ENCODE data around the gene ZNF776. TPM values are rescaled to one million over a fixed set of nuclear protein-coding genes. Genes with fewer than 3 reads are reported as not detected.
"Not testable (repeated sequence)": the region's sequence is repeated elsewhere in the genome, so short reads cannot be mapped to it uniquely, and the experiment has no call there.

Gene ZNF776
- polyA plus RNA-seq, 1 experiment, result 9.7 TPM

- H3K27ac ChIP-seq (ENCODE audit: low read depth, low read length); H3K4me3 ChIP-seq (ENCODE audit: low read depth, low read length); DNase-seq (ENCODE audit: low read depth, low spot score); H3K27me3 ChIP-seq (ENCODE audit: control insufficient read depth, insufficient read depth, low read length); POLR2A ChIA-PET: not testable (repeated sequence)
- peaks cover 13% of the 10 kb centered on the region for H3K9me3 ChIP-seq (ENCODE audit: control insufficient read depth, insufficient read depth, low read length)
- peak; percentile 56 for TF ChIP-seq CTCF (IDR thresholded peaks at IDR 0.05; ENCODE audit: low read depth, low read length)
- CTCF ChIA-PET, result interaction anchor here (0.6 to 1.1 kb wide), 2 partner anchors 9 to 315 kb away, joined by 3 read pairs; no protein-coding TSS in a partner anchor
These were observed 8.3 kb upstream of the ZNF776 start for GRCh38 chr19:57738320-57738719.

GRCh38 chr19:57738770-57739169 is 7.8 kb upstream of the ZNF776 start:
- CTCF ChIA-PET, result interaction anchor here (0.6 kb wide), 1 partner anchor 315 kb away, joined by 3 read pairs; no protein-coding TSS in a partner anchor
- H3K4me3 ChIP-seq (ENCODE audit: low read depth, low read length); DNase-seq (ENCODE audit: low read depth, low spot score); H3K27me3 ChIP-seq (ENCODE audit: control insufficient read depth, insufficient read depth, low read length); POLR2A ChIA-PET; H3K27ac ChIP-seq (ENCODE audit: low read depth, low read length): not testable (repeated sequence)
- peaks cover 13% of the 10 kb centered on the region for H3K9me3 ChIP-seq (ENCODE audit: control insufficient read depth, insufficient read depth, low read length)

DNA sequence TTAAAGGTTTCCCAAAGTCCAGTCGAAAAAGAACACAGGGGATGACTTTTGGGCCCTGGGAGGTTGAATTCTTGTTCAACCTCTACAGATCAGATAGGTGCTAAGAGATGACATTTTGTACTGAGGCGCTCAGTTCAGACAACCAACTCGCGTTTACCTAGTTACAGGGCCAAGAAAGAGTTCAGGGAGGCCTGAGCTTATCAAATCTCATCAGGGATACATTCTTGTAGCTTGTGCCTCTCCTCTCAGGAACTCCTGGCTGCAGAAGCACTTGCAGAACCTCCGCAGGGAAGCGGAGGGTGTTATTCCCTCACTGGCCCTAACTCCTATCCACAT is 825 bp downstream of the ZNF776 start:
- POLR2A ChIA-PET, result interaction anchor here (1.2 kb wide), 1 partner anchor 66 kb away, joined by 7 read pairs; no protein-coding TSS in a partner anchor
- CTCF ChIA-PET, result interaction anchor here (0.9 to 1.0 kb wide), 2 partner anchors 10 to 169 kb away, joined by 3 read pairs; no protein-coding TSS in a partner anchor
- TF ChIP-seq CTCF (IDR thresholded peaks at IDR 0.05; ENCODE audit: low read depth, low read length), result no peak

DNA sequence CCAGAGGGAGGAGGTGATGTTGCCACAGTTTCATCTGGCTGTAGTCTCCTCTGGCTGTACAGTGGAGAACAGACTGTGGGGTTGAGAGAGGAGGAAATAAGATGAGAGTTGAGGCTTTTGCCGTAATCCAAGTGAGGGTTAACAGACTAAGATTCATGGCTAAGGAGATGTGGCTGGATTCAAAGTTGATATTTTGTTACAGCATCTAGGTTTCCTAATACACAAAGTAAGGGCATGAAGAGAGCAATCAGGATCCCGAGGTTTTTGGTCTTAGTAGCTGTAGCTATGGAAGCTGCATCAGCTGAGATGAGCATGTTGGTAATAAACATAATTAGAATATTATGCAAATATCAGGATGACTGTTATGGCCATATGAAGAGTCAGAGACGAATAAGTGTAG is 1.4 kb downstream of the ZNF776 start:
- Histone ChIP-seq H3K27ac (ENCODE audit: low read depth, low read length) (no peak overlapping the region), H3K27me3 (ENCODE audit: control insufficient read depth, insufficient read depth, low read length) (no peaks in the 10 kb centered on the region), H3K9me3 (ENCODE audit: control insufficient read depth, insufficient read depth, low read length) (peaks cover 29% of the 10 kb centered on the region), H3K4me3 (ENCODE audit: low read depth, low read length) (peak overlapping the region; percentile 99)
- CTCF ChIA-PET, result no interaction called here
- TF ChIP-seq CTCF (IDR thresholded peaks at IDR 0.05; ENCODE audit: low read depth, low read length), result no peak
- no peak for DNase-seq (ENCODE audit: low read depth, low spot score)
- POLR2A ChIA-PET, result interaction anchor here (1.2 kb wide), 1 partner anchor 67 kb away, joined by 7 read pairs; no protein-coding TSS in a partner anchor

More for the DNA sequence above, 825 bp downstream of the ZNF776 start:
- peak overlapping the region; percentile 99 for H3K4me3 ChIP-seq (ENCODE audit: low read depth, low read length)
- H3K27ac ChIP-seq (ENCODE audit: low read depth, low read length), result no peak overlapping the region
- DNase-seq (ENCODE audit: low read depth, low spot score), result no peak
- peaks cover 30% of the 10 kb centered on the region for H3K9me3 ChIP-seq (ENCODE audit: control insufficient read depth, insufficient read depth, low read length)
- no peaks in the 10 kb centered on the region for H3K27me3 ChIP-seq (ENCODE audit: control insufficient read depth, insufficient read depth, low read length)

- TF ChIP-seq CTCF (IDR thresholded peaks at IDR 0.05; ENCODE audit: low read depth, low read length), result no peak
- Histone ChIP-seq H3K9me3 (ENCODE audit: control insufficient read depth, insufficient read depth, low read length) (peaks cover 41% of the 10 kb centered on the region), H3K4me3 (ENCODE audit: low read depth, low read length) (no peak overlapping the region), H3K27ac (ENCODE audit: low read depth, low read length) (no peak overlapping the region), H3K27me3 (ENCODE audit: control insufficient read depth, insufficient read depth, low read length) (no peaks in the 10 kb centered on the region)
- DNase-seq (ENCODE audit: low read depth, low spot score), result no peak
- CTCF ChIA-PET, result no interaction called here
- POLR2A ChIA-PET, result no interaction called here
These were observed 7.6 kb downstream of the ZNF776 start for GRCh38 chr19:57754091-57754673.
